ENCODE measurements around the gene STMP1. TPM values are rescaled to one million over a fixed set of nuclear protein-coding genes. Genes with fewer than 3 reads are reported as not detected.

STMP1 gene
- total RNA-seq, 1 experiment from 2014 or later: 38.4 TPM

- Histone ChIP-seq H3K23ac (ENCODE audit: insufficient read length, low read depth, low read length) (no peak overlapping the region), H4K8ac (replicated peaks; ENCODE audit: insufficient read length, low read depth, low read length) (no peak overlapping the region), H2BK5ac (ENCODE audit: insufficient read length, low read length) (no peak overlapping the region), H3K14ac (ENCODE audit: insufficient read depth, low read length) (no peak overlapping the region), H3K27ac (ENCODE audit: insufficient read length, low read depth, low read length) (no peak overlapping the region), H2BK120ac (ENCODE audit: low read depth, low read length, poor library complexity, severe bottlenecking) (no peak overlapping the region), H2AFZ (ENCODE audit: low read length) (no peak overlapping the region), H3K9ac (ENCODE audit: extremely low read depth, insufficient read length, low read length) (no peak overlapping the region), H4K91ac (ENCODE audit: insufficient read length, low read depth, low read length) (no peak overlapping the region), H2AK5ac (ENCODE audit: insufficient read length, low read length) (no peak overlapping the region), H2BK15ac (ENCODE audit: low read depth, low read length) (no peak overlapping the region), H3K9me3 (ENCODE audit: control insufficient read depth, low read depth, low read length) (no peaks in the 10 kb centered on the region), H2BK12ac (ENCODE audit: insufficient read length, low read depth, low read length) (no peak overlapping the region), H3T11ph (ENCODE audit: low read length) (no peak overlapping the region), H4K5ac (ENCODE audit: insufficient read length, low read depth, low read length) (no peak overlapping the region), H3K4ac (ENCODE audit: low read depth, low read length) (no peak overlapping the region), H3K79me1 (ENCODE audit: insufficient read depth, low read depth, low read length, poor library complexity, severe bottlenecking) (no peaks in the 10 kb centered on the region), H3K56ac (ENCODE audit: insufficient read length, low read depth, low read length) (no peak overlapping the region), H4K20me1 (ENCODE audit: control insufficient read depth, insufficient read depth, insufficient read length) (no peaks in the 10 kb centered on the region), H3K18ac (ENCODE audit: insufficient read length, low read depth, low read length) (no peak overlapping the region), H3K4me2 (ENCODE audit: insufficient read depth, insufficient read length, low read length) (no peak overlapping the region), H3K4me1 (ENCODE audit: insufficient read depth, low read length) (no peaks in the 10 kb centered on the region), H3K23me2 (ENCODE audit: insufficient read length, low read depth, low read length, poor library complexity, severe bottlenecking) (no peaks in the 10 kb centered on the region), H3K27me3 (ENCODE audit: insufficient read depth, low read length) (no peaks in the 10 kb centered on the region), H3K79me2 (ENCODE audit: insufficient read depth, low read length) (no peaks in the 10 kb centered on the region), H2BK20ac (ENCODE audit: low read depth, low read length, poor library complexity, severe bottlenecking) (no peak overlapping the region)
- DNase-seq: no peak
- WGBS (ENCODE audit: extremely low coverage, insufficient read length, low lambda C conversion rate): no CpG with 5 or more reads among the region's 3 CpGs
- H3K27ac Mint-ChIP-seq: peak overlapping the region in 2 of 3 experiments; percentile 23 to 48; a peak in 2 of 7 replicates
- H3K27me3 Mint-ChIP-seq (ENCODE audit: low read depth): no peaks in the 10 kb centered on the region
- TF ChIP-seq CTCF (conservative IDR thresholded peaks at IDR 0.05): no peak
- H3K4me3 Mint-ChIP-seq: no peak overlapping the region
- H3K4me1 Mint-ChIP-seq: no peaks in the 10 kb centered on the region
- no peaks in the 10 kb centered on the region for H3K9me3 Mint-ChIP-seq
- peaks cover 44 to 94% (median 88%) of the 10 kb centered on the region in 3 experiments for H3K36me3 Mint-ChIP-seq (ENCODE audit: insufficient read depth in 1 of 3, low read depth in 3 of 3)
These were observed 18.2 kb upstream of the STMP1 start for GRCh38 chr7:135644154-135644553.

All from H9 (cell line).